HG03175 (cell line): Measurements from ENCODE around the gene KLF14.
"Not testable (repeated sequence)": the region's sequence is repeated elsewhere in the genome, so short reads cannot be mapped to it uniquely, and the experiment has no call there.

Experiments
- ATAC-seq: cut with Tn5 transposase; IDR thresholded peaks from one replicate; pipeline ENCODE4 v1.9.1; 2021; ENCODE audit warnings: mild to moderate bottlenecking, moderate library complexity; ENCODE audit not compliant: unreplicated experiment

Gene KLF14

GRCh38 chr7:130733931-130734814, at the start of gene KLF14:
TSS of gene KLF14 (minus strand) at chr7:130734207. CDS start at chr7:130734033, 174 bp downstream.
- ATAC-seq, result no peak

- no peak for ATAC-seq
These were observed 47.3 kb upstream of the KLF14 start for GRCh38 chr7:130781346-130781745.

DNA sequence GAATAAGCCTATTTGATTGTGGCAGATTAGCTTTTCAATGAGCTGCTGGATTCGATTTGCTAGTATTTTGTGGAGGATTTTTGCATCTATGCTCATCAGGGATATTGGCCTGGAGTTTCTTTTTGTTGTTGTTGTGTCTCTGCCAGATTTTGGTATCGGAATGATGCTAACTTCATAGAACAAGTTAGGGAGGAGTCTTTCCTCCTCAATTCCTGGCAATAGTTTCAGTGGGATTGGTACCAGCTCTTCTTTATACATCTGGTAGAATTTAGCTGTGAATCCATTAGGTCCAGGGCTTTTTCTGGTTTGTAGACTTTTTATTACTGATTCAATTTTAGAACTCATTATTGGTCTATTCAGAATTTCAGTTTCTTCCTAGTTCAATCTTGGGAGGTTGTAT, 43.4 kb upstream of the KLF14 start:
- ATAC-seq, result no peak

GRCh38 chr7:130772456-130772855, 38.4 kb upstream of the KLF14 start:
- not testable (repeated sequence) for ATAC-seq

GRCh38 chr7:130768854-130769253, 34.8 kb upstream of the KLF14 start:
- no peak for ATAC-seq

DNA sequence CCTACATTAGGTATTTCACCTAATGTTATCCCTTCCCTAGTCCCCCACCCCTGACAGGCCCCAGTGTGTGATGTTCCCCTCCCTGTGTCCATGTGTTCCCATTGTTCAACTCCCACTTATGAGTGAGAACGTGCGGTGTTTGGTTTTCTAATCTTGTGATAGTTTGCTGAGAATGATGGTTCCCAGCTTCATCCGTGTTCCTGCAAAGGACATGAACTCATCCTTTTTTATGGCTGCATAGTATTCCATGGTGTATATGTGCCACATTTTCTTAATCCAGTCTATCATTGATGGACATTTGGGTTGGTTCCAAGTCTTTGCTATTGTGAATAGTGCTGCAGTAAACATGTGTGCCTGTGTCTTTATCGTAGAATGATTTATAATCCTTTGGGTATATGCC, 30.6 kb upstream of the KLF14 start:
- not testable (repeated sequence) for ATAC-seq

DNA sequence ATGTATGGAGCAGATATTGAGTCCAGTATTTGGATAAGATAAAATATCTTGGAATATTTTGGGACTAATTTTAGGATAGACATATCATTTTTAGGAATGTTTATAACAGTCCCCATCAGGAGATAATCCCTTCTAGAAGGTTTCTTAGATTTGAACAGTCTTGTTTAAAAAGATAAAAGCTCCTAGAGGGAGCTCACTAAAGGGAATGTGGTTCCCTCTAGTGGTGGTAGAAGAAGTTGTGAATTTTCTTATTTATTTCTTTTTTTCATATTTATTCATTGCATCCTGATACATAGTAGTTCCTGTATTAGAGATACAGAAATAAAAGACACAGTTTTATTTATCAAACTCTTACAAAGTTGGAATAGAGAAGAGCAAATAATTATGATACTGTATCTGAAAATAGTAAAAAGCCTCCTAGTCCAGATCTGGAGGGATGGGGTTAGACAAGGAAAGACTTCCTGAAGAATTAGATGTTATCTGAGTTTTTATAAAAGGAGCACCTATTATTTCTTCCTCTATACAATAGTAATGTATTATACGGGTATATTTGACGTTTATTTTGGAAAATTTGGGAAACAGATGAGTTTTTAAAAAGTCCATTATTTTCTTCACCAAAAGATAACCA, 24.5 kb upstream of the KLF14 start:
- no peak for ATAC-seq

- no peak for ATAC-seq
These were observed 22.3 kb upstream of the KLF14 start for GRCh38 chr7:130756316-130756715.

- ATAC-seq, result no peak
These were observed 18.4 kb upstream of the KLF14 start for GRCh38 chr7:130752424-130752823.

GRCh38 chr7:130750755-130751154, 16.7 kb upstream of the KLF14 start:
- no peak for ATAC-seq

DNA sequence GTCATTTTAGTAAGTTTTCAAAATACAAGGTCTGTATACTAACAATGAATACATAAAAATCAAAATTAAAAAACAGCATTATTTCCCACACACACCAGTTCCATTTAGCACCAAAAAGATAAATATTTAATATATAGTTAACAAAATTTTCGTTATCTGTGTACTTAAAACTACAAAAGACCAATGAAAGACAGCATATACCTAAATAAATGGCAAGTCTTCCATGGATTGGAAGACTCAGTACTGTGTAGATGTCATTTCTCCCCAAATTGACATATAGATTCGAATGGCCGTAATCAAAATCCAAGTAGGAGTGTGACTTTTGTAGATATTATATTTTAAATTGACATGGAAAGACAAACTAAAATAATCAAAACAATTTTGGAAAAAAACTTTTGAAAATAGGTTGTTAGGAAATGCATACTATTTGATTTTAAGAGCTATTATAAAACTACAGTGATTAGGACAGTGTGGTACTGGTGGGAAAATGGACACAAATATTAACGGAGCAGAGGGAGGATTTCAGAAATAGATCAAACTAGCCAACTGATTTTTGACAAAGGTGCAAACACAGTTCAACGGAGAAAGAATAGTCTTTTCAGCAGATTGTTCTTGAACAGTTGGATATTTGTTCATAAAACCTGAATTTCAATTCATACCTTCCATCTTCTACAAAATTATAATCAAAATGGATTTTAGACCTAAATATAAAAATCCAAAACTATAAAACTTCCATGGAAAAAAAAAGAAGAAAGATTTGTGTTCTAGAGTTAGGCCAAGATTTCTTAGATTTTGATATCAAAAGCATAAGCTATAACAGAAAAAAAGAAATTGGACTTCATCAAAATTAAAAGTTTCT, 14.8 kb upstream of the KLF14 start:
- ATAC-seq, result no peak

DNA sequence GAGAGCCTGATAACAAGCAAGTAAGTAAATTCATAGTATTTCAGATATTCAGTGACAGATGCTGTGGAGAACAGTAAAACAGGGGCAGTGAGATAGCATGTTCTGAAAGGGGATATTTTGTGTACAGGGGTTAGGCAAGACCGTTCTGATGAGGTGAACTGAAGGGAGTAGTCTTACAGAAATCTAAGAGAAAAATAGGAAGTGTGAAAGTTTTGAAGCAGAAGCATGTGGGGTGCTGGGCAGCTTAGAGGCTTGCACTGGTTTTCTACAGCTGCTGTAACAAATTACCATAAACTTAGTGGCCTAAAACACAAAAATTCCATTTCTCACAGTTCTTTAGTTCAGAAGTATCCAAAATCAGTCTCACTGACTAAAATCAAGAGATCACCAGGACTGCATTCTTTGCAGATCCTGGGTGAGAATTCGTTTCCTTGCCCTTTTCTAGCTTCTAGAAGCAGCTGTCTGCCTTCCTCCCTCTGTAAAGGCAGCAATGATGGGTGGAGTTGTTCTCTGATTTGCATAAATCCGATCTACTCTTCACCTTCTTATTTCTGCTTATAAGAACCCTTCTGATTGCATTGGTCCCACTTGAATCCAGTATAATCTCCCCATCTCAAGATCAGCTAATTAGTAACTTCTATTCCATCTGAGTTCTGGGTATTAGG, 7.5 kb upstream of the KLF14 start:
- ATAC-seq, result no peak

- ATAC-seq, result no peak
These were observed 6.6 kb upstream of the KLF14 start for GRCh38 chr7:130740606-130741005.

- ATAC-seq, result no peak
These were observed 2.4 kb upstream of the KLF14 start for GRCh38 chr7:130736298-130736900.

GRCh38 chr7:130734815-130735716, 1.1 kb upstream of the KLF14 start:
- no peak for ATAC-seq

- ATAC-seq, result no peak
These were observed 752 bp downstream of the KLF14 start for GRCh38 chr7:130732980-130733930.

GRCh38 chr7:130723784-130724183, 10.2 kb downstream of the KLF14 start:
- no peak for ATAC-seq
